CD4-positive, alpha-beta T cell treated with Interleukin-2 at 100 ng/mL for 4 hours (primary cell): ENCODE results near the gene PTPRE.

Source experiments
- DNase-seq: peaks from one replicate; pipeline ENCODE4 v3.0.0-alpha.2; 2020; ENCODE audit warnings: low spot score

PTPRE gene

DNA sequence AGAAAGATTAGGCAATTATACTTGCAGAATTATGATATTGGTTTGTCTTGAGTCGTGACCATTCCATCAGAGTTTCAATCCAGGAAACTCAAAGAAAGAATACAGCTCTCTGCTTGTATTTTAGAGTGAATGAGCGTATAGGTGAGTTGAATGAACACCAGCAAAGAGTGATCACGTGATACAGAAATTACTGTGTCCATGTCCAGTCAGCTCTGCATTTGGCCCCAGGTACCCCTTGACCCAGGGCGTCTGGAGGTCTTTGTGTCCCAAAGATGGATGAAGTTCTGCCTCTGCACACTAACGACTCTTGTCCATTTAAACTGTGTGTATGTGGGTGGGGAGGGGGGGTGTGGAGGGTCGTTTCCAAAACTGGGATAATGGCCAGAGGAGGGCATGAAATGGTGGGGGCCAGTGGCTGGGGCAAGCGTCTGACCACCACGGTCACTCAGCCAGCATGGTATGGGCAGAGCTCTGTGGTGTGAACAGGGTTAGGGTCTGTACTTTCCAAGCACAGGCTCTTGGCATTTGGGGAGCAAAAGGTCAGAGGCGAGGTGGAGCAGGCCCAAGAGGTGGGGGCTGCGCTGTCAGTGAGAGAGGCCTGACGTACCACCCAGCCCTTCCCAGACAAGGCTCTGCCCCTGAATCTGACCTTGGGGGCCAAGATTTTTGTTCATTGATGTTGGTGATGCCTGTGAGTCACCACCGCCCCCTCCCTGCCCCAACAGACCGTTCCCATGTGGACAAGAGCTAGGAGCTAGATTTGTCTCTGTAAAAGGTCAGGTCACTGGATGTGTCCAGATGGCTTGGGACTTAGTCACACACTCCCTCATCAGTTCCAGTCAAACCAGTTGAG is 1.4 kb downstream of the PTPRE start:
- no peak for DNase-seq

DNA sequence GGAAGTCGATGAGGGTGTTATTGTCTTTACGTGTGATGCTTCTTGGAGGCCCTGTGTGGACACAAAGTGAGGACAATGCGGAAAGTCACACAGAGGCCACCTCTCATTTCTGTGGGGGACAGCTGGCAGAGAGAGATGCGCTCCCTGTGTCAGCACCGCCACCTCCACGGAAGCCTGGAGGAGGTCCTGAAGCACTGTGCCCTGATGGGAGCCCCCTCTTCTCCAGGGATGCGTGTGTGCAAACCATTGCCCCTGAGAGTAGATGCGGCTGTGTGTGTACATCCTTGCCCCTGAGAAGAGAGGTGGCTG is 2.0 kb downstream of the PTPRE start:
- DNase-seq: no peak

DNA sequence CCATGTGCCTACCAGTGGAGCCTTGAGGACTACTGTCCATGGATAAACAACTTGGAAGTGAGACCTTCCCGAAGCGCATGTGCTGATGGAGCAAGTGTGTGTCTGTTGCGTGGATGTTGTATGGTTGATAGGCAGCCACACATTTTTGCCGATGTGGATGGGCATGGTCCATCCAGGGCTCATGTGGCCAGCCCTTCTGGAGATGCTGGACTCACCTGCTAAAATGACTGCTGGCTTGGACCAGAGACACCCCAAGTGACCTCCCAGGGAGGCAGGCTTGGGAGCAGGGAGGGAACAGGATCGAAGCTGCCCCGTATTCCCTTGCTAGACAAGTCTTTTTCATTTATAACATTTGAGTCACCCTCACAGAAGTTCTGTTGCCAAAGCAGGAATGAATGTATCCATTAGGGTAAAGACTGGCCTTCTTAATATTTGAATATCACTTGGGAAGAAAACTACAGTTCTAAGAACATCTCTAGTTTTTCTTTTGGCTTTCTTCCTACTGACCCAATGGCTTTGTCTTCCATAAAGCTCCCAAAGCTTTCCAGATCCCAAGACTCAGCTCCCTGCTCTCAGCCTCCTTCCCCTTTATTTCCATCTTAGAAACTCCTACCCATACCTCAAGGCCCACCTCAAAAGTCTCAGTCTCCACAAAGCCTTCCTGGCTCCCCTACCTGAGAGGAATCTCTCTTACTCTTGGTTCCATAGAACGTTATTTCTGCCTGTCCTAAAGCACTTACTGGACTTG is 3.0 kb downstream of the PTPRE start:
- DNase-seq: no peak

DNA sequence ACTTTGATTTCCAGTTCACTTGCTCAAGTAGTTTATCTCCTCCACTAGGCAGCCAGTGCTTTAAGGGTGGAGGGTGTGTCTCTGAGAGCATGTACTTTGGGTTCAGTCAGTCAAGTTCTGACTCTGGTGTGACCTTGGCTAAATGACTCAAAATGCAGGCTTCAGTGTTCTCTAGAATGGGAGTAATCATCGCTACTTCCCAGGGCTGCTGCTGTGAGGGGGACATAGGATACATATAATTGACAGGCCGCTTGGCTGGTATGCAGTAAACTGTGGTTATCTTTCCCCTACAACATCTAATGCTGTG is 3.5 kb downstream of the PTPRE start:
- no peak for DNase-seq

DNA sequence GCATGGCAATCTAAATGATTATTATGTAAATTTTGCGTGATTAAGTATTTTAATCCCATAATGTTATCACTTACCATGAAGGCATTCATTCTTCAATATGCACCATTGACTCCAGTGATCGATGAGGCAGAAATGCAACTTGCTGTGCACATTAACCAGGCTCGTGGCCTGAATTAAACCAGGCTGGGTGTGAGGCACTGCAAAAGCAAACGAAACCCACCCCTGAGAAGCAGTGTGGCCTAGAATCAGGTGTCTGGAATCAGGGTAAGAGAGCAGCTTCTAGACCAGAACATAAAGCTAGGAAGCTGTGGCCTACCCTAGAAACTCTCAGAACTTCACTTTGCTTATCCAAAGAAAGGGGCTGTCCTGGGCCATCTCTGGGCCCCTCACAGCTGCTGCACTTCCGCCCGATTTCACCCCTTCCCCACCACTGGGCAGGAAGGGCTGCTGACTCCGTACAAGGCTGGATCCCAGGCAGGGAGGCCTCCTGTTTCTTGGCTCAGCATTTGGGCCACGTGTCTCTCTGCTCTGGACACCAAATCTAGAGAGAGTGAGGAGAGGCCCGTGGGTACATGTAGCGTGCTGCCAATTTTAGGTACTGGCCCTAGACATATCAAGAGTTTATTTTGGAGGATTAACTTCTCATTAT is 4.4 kb downstream of the PTPRE start:
- no peak for DNase-seq

DNA sequence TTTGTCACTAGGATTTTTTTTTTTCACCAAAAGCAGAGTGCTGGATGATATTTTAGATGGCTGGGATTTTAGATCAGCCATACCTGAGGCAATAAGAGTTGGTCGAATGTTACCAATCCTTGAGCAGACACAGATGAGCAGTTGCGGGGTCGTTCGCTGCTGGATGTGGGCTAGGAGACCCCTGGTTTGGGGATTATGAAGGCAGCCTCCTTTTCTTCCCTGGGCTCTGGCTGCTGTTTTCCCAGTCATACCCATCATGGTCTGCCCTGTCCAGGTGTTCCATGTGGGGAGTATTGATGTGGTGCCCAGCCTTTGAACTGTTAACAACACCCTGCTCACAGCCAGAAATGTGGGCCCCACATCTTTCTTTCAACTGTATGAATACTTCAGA is 5.0 kb downstream of the PTPRE start:
- no peak for DNase-seq

DNA sequence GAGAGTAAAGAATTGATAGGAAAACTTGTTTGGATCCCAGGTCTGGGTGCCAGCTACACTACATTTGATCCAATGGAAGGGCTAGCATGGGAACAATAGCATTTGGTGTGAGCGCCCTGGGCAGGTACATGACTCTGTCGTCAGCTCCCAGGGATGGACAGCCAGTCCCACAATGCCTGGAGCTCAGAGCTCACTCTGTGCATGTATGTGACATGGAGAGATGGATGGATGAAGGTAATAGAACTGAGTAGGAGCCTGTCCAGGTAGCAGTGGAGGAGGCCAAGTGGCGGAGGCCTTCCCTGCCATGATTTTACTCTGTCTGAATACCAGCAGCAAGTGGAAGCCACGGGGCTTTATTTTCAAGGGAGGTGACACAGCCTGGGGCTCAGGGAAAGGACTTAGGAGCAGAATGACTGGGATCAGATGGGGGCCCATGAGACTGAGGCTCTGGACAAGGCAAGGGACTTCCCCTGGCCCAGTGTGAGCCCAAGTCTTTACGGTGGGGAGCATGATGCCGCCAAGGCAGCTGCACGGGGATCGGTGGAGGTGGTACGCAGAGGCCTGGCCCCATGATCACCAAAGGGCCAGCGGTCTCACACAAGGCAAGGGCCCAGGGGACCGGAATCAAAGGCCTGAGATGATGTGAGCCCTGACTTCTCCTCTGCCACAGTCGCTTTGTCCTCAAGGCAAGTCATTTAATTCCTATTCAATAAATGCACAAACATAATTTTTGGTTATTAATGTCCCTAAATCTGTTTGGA is 5.9 kb downstream of the PTPRE start:
- DNase-seq: no peak

DNA sequence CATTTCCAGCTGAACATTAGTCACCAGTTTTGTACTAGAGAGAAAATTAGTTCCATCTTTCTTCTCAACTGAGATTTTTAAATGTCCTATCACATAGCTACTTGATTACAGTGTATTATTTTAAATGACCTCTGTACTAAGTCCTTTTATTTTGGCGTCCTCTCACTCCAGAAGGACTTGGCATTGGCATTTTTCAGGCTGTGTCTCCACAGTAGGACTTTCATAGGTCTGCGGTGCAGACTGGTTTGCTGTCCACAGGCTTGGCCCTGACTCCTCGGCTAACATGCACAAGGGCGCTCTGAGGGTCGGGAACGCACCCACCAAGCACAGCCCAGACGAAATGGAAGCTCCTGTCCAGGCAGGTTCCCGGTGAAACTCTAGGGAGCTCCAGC is 6.5 kb downstream of the PTPRE start:
- DNase-seq: no peak

DNA sequence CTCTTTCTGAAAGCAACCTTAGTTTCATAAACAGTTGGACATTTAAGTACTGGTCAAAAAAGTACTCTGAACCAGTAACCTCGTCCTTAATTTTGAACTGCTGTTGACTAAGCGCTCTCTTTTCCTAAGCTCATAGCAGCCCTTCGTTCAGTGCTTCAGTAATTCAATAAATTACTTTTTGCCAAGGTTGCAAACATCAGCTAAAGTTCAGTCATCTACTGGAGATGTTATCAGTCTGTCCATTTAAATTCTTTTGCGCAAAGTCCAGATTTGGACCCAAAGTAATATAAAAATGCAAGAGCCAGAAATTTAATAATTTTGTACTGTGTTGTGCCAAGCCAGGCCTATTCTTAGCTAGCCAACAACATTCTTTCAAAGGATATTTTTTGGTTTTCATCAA is 8.4 kb downstream of the PTPRE start:
- DNase-seq: no peak

DNA sequence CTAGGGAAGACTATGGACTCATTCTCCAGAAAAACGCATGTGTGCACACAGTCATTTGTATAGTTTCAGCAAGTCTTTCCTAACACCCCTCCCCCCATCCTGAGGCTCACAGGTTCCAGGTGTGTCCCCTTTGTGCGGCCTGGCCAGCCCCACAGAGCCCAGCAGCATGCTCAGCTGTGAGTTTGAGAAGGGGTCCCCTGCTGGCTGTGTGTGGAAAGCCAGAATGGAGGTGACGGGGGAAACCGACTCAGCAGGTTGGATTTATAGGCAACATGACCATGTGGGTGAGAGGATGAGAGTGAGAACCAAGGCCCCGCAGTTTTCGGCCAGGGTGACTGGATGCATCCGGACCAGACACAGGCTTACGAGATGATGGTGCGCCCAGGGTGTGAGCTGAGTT is 9.9 kb downstream of the PTPRE start:
- no peak for DNase-seq

DNA sequence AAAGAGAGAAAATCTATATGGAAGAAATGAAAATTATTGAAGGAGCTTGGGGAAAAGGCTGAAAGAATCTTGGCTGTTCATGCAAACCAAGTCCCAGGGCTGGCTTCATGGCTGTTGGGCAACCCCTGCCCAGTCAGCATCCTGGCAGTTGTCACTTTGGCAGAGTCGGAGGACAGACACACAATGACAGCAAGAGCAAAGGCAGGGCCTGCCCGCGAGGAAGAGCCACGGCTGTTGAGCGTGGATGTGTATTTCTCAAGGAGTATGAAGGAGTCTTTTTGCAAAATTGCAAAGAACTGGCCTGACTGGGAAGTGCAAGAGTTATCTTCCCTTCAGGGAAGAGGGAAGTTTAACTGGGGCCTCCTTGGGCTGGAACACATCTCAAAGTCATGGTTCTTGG is 11.7 kb downstream of the PTPRE start:
- DNase-seq: no peak

DNA sequence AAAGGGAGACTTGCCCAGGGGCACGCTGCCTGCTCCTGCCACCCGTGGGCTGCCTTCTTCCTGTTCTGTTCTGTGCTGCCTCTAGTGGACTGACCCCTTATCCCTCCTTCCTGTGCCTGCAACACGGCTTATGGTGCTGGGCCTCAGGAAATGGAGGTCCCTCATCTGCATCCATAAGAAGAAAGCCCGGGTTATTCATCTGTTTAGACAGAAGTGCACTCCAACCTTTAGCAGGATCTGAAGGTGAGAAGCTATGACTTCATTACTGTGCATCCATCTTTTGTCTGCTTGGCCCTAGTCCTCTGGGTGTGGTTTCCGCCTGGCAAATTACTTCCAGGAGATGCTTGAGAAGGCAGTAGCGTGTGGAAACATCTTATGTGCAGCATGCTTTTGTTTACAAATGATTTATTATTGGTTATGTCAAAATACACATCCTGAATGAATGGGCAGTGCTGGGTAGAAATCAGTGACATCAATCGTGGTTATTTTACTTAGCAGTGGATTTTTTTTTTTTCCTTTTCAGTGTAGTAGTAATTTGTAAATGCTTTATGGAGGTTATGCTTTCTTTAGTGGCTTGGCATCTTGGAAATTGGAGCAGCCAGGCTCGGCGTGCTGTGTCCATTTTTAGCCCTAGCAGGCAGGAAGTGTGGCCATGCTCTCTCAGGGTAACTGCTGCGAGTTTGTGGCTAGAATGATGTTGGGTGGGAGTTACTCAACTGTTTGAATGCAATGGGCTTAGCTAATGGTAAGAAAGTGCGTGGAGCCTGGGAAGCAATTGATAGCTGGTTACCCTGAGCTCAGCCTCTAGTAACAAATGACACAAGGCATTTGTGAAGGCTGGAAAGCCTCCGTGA is 12.7 kb downstream of the PTPRE start:
- DNase-seq: no peak

DNA sequence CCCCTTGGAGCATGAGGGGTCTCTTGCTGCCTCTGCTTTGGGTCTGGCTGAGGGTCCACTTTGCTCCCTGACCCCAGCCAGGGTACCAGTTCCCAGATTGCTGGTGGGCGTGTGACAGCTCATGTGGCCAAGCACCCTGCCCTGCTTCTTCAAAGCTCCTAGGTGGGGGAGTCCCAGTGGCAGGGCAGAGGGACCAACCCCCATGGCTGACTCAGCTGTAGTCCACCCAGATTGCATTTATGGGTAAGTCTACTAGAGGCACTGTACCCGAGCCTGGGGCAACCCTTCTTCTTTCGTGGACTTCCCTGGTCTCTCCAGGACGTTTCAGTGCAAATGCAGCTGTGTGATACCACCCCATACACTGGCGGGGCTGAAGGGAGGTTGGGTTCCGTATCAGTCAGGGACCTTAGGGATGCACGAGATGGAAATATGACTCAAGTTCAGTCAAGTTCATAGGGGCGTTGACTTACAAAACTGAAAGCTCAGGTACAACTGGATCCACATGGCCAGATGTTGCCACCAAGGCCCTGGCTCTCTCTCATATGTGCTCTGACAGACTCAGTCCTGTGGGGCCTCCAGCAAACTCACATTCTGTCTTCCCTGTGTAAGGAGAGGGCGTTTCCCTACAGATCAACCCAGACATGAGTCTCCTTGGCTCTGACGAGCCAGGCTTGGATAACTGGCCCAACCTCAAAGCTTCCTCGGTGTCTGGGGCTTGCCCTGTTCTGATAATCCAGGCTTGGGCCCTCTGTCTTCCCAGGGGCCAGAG is 13.6 kb downstream of the PTPRE start:
- DNase-seq: no peak

DNA sequence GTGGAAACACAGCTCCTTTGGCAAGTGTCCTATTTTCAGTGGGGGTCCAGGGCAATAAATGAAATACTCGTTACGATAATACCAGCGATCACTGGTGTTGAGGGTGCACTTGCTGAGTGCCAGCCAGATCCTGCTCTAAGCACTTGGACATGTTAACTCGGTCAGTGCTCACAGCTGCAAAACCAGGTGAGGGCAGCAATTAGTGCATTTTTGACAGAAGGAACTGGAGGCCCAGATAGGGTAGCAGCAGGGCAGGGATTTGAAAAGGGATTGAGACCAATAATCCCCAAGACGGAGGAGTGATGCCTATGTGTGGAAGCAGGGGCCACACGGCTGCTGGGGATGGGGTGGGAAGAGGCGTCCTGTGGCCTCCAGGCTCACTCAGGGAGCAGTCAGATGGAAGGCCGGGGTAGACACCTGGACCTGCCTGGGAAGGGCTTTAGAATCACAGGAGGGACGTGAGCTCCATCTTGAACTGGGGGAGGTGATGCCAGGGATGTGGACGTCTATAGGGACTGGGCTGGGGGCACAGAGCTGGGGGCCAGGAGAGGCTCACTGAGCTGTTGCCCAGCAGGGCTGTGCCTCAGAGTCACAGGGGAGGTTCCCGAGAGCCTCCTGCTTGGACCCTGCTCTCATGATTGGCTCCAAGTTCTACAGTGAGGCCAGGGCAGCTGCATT is 14.3 kb downstream of the PTPRE start:
- no peak for DNase-seq

DNA sequence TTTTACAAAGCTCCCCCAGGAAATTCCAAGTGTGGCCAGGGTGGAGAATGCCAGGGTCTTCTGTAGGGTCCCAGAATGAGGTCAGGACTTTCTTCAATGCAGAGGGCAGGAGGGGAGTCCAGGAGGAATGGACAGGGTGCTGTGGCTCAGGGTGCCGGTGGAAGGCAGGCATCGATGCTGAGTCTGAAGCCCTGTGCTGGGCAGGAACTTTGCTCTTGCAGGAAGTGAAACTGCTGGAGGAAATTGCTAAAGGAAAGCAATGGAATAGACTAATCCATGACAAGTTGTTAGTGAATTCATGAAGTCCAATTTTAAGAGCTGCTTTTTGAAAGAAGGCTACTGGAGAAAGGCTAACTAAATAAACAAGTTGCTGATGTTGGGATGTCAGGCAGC is 14.8 kb downstream of the PTPRE start:
- no peak for DNase-seq

DNA sequence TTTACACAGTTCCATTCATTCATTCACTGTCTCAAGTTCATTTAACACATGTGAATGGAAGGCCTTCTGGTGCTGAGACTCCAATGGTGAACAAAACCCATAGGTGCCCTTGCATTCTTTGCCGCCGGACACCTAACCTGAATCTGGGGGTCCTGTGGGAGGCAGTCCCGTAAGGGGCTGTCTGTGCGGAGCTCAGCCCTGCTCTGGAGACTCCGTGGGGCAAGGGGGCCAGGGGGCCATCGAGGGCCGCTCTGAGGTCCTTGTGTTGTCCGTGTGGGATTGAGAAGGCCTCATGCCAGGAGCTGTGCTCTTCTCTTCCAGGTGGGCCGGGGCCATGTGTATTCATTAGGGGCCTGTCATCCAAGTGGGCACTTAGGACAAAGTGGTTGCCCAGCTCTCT is 15.3 kb downstream of the PTPRE start:
- DNase-seq: no peak

DNA sequence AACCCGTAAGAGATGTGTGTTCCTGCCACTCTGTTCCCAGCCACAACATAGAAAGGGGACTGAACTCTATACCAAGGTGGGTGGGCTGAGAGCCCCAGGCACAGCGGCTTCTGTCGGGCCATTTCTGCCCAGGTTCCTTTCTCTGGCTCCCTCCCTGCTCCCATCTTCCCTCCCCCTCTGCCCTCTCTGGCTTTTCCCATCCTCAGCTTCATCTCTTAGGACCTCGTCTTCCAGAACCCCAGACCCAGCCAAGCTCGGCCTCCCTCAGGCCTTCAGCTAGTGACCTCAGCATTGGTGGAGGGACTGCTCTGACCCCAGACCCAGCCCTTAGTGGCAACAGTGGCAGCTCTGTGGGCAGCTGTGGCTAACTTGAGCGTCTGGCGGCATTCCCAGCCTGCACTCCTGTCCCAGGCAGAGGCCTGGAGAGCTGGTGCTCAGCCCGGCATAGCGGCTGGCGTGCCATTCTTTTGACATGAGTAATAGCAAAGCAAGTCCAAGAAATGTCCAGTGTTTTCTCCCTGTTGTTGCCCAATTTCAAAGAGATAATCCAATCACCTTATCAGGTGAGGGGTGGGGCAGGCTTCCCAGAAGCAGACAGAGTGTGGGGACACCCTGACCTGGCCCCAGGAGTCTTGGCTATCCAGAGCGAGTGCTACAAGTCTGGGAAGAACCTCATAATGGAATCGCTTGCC is 15.9 kb downstream of the PTPRE start:
- no peak for DNase-seq

DNA sequence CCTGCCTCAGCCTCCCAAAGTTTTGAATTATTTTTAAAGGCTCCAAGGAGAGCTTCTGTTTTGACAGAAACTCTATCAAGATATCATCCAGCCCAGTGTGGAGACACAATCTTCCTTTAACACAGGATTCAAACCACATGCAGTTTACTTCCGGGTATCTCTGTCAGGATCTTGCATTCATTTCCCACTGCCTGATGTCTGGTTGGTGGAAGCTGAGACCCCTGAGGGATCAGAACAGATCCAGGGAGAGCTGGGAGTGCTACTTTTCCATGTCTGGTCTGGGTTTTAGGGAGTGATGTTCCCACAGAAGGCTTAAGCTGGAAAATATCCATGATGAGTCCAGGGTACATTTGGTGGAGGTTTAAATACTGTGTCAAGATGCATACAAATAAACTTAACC is 16.7 kb downstream of the PTPRE start:
- DNase-seq: no peak

DNA sequence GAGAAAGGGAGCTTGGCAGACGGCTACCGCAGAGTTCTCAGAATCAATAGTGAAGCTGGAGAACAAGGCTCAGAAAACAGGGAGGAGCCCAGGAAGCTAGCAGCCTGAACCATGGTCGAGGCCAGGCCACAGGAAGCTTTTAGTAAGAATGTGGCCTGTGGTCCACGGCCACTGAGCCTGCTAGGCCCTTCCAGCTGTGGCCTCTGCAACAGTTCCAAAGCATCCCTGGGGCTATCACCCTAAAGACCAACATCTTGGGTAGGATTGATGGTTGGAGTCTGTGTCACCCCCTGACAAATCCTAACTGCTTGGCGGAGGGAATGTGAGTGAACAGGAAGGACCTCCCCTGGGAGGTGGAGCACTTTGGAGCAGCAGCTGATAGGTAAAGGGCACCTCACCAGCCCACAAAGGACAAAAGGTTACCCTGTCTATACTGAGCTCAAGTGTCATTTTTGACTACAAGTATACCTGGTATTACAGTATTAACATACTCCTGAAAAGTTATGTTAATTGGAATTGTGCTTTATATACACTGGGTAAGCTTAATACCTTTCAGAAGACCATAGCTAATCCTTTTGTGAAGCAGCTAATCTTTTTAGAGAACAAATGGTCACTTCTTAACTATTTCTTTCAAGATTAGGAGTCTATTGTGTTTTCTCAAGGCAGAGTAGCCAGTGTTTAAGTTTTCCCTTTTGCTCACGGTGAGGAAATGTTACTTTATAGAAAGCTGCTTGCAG is 18.7 kb downstream of the PTPRE start:
- DNase-seq: no peak
